SU-DHL-6 (cell line): ENCODE data around the gene C10orf88.

Experiments used
- H2AFZ ChIP-seq: fragments of 200-600 bp; sonication (generic); 2 replicates; pipeline ENCODE4 v1.6.1; 2014; ENCODE audit warnings: low read depth, mild to moderate bottlenecking, moderate library complexity, mixed read lengths, antibody characterized with exemption, low read length; ENCODE audit not compliant: severe bottlenecking
- H3F3A ChIP-seq: fragments of 200-600 bp; shearing (Covaris generic); 2 replicates; pipeline ENCODE4 v1.6.0; 2016; ENCODE audit warnings: antibody characterized with exemption, mild to moderate bottlenecking; ENCODE audit not compliant: insufficient read depth
- H3K27ac ChIP-seq: fragments of 200-600 bp; sonication (generic); 2 replicates; pipeline ENCODE4 v1.5.1; 2016; ENCODE audit warnings: low read depth, mild to moderate bottlenecking, low read length, moderate library complexity, mixed read lengths
- H3K27me3 ChIP-seq: fragments of 200-600 bp; sonication (generic), shearing (Covaris generic); 2 replicates; pipeline ENCODE4 v1.6.0; 2014; ENCODE audit warnings: mild to moderate bottlenecking, low read length
- H3K36me3 ChIP-seq: fragments of 200-600 bp; sonication (generic); 2 replicates; pipeline ENCODE4 v1.6.1; 2014; ENCODE audit warnings: mild to moderate bottlenecking, low read length, mixed read lengths
- H3K4me2 ChIP-seq: fragments of 300-600, 200-600 bp; shearing (Covaris generic), sonication (generic); 2 replicates; pipeline ENCODE4 v1.6.0; 2014; ENCODE audit warnings: low read length, low read depth, mild to moderate bottlenecking; ENCODE audit not compliant: poor library complexity, severe bottlenecking
- H3K4me3 ChIP-seq: fragments of 200-600 bp; sonication (generic); 2 replicates; pipeline ENCODE4 v1.5.1; 2014; ENCODE audit warnings: antibody characterized with exemption, low read length, mild to moderate bottlenecking, mixed read lengths; ENCODE audit not compliant: insufficient read depth, poor library complexity, severe bottlenecking
- H3K79me2 ChIP-seq: fragments of 200-600 bp; sonication (generic); 2 replicates; pipeline ENCODE4 v1.6.1; 2014; ENCODE audit warnings: mild to moderate bottlenecking, low read length, moderate library complexity; ENCODE audit not compliant: insufficient read depth
- H3K9ac ChIP-seq: fragments of 200-600 bp; sonication (generic); 2 replicates; pipeline ENCODE4 v1.7.0; 2014; ENCODE audit warnings: mild to moderate bottlenecking, low read length
- H3K9me2 ChIP-seq: fragments of 200-600 bp; sonication (generic); replicated peaks from 2 replicates; pipeline ENCODE4 v1.6.1; 2014; ENCODE audit warnings: low read length; ENCODE audit not compliant: insufficient read depth
- H3K9me3 ChIP-seq: fragments of 200-600 bp; sonication (generic); 2 replicates; pipeline ENCODE4 v1.6.1; 2014; ENCODE audit warnings: low read length, mixed read lengths; ENCODE audit not compliant: insufficient read depth
- H4K20me1 ChIP-seq: fragments of 200-600 bp; sonication (generic); 2 replicates; pipeline ENCODE4 v1.6.1; 2014; ENCODE audit warnings: low read depth, mild to moderate bottlenecking, antibody characterized with exemption, low read length, moderate library complexity, mixed read lengths
- EZH2phosphoT487 ChIP-seq: fragments of 200-600 bp; sonication (generic), shearing (Covaris generic); conservative IDR thresholded peaks from 2 replicates; pipeline ENCODE4 v1.6.1; 2018; ENCODE audit warnings: mild to moderate bottlenecking, antibody characterized with exemption, low read length, moderate library complexity, mixed read lengths
- TF ChIP-seq, protein P1 (sequence below): fragments of 200-600 bp; sonication (generic); IDR thresholded peaks from one replicate; pipeline ENCODE4 v1.5.1; 2017; ENCODE audit warnings: antibody characterized with exemption, mild to moderate bottlenecking, low read length, moderate library complexity; ENCODE audit not compliant: insufficient read depth, poor library complexity, severe bottlenecking

C10orf88 gene

GRCh38 chr10:122949296-122949695 lies 4.7 kb downstream of the C10orf88 start:
- Histone ChIP-seq H3K27ac (no peak overlapping the region), H3K9me2 (no peaks in the 10 kb centered on the region), H3K36me3 (peaks cover 6% of the 10 kb centered on the region; the same call in 1 of the 2 replicates), H3K27me3 (no peaks in the 10 kb centered on the region), H3K4me2 (no peak overlapping the region), H3F3A (no peaks in the 10 kb centered on the region; the same call in 1 of the 2 replicates), H3K9me3 (no peaks in the 10 kb centered on the region), H2AFZ (no peak overlapping the region), H4K20me1 (no peaks in the 10 kb centered on the region), H3K4me3 (no peak overlapping the region), H3K79me2 (peaks cover 4% of the 10 kb centered on the region), H3K9ac (no peak overlapping the region)
- TF ChIP-seq, protein P1, sequence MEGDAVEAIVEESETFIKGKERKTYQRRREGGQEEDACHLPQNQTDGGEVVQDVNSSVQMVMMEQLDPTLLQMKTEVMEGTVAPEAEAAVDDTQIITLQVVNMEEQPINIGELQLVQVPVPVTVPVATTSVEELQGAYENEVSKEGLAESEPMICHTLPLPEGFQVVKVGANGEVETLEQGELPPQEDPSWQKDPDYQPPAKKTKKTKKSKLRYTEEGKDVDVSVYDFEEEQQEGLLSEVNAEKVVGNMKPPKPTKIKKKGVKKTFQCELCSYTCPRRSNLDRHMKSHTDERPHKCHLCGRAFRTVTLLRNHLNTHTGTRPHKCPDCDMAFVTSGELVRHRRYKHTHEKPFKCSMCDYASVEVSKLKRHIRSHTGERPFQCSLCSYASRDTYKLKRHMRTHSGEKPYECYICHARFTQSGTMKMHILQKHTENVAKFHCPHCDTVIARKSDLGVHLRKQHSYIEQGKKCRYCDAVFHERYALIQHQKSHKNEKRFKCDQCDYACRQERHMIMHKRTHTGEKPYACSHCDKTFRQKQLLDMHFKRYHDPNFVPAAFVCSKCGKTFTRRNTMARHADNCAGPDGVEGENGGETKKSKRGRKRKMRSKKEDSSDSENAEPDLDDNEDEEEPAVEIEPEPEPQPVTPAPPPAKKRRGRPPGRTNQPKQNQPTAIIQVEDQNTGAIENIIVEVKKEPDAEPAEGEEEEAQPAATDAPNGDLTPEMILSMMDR = no peak

GRCh38 chr10:122939856-122940543 lies 14.0 kb downstream of the C10orf88 start:
- Histone ChIP-seq H3K27ac (no peak overlapping the region), H4K20me1 (no peaks in the 10 kb centered on the region), H3K79me2 (no peaks in the 10 kb centered on the region), H2AFZ (no peak overlapping the region), H3K4me2 (no peak overlapping the region), H3K9me3 (no peaks in the 10 kb centered on the region), H3K9me2 (no peaks in the 10 kb centered on the region), H3K4me3 (no peak overlapping the region), H3K36me3 (peaks cover 27% of the 10 kb centered on the region), H3K9ac (no peak overlapping the region), H3K27me3 (no peaks in the 10 kb centered on the region), H3F3A (no peaks in the 10 kb centered on the region)
- TF ChIP-seq, protein P1 = no peak
- no peak for TF ChIP-seq EZH2phosphoT487

DNA sequence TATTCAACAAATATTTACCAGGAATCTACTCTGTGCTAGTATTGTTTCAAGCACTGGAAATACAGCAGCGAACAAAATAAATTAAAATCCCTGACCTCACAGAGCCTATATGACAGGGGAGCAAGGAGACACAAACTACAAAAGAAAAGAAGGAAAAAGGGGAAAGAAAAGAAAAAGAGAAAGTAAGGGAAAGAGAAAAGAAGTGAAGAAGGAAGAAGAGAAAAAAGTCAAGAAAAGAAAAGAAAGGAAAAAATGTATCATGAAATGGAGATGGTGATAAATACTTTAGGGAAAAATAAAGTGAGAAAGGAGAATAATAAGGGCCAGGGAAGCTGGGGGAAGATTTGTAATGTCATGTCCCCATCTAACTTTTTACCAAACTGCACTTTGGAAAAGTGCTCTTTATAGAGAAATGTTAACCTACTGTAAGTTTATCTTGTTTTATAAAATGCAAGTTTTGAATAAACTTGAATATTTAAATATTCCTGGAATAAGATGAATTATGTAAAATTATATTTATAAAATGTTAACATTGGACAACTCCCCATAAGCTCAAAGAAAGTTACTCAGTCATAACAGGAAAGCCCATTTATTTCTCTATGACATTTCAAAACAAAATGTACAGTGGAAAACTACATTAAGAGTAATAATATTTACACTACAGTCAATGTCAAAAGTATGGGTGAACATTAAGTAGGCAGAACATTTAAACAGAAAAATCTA lies 14.7 kb downstream of the C10orf88 start:
- TF ChIP-seq, protein P1 = no peak
- TF ChIP-seq EZH2phosphoT487 = no peak
- no peaks in the 10 kb centered on the region for H3F3A ChIP-seq
- no peak overlapping the region for H3K27ac ChIP-seq
- no peaks in the 10 kb centered on the region for H3K79me2 ChIP-seq
- no peak overlapping the region for H2AFZ ChIP-seq
- no peaks in the 10 kb centered on the region for H4K20me1 ChIP-seq
- no peak overlapping the region for H3K9ac ChIP-seq
- H3K9me3 ChIP-seq = no peaks in the 10 kb centered on the region
- H3K4me2 ChIP-seq = no peak overlapping the region
- peaks cover 27% of the 10 kb centered on the region for H3K36me3 ChIP-seq
- H3K4me3 ChIP-seq = no peak overlapping the region
- no peaks in the 10 kb centered on the region for H3K9me2 ChIP-seq
- no peaks in the 10 kb centered on the region for H3K27me3 ChIP-seq
